Measurements from ENCODE around the gene CRB3. TPM values are rescaled to one million over a fixed set of nuclear protein-coding genes. Genes with fewer than 3 reads are reported as not detected.

CRB3 gene, protein sequence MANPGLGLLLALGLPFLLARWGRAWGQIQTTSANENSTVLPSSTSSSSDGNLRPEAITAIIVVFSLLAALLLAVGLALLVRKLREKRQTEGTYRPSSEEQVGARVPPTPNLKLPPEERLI
- total RNA-seq: not detected in 2 replicates

DNA sequence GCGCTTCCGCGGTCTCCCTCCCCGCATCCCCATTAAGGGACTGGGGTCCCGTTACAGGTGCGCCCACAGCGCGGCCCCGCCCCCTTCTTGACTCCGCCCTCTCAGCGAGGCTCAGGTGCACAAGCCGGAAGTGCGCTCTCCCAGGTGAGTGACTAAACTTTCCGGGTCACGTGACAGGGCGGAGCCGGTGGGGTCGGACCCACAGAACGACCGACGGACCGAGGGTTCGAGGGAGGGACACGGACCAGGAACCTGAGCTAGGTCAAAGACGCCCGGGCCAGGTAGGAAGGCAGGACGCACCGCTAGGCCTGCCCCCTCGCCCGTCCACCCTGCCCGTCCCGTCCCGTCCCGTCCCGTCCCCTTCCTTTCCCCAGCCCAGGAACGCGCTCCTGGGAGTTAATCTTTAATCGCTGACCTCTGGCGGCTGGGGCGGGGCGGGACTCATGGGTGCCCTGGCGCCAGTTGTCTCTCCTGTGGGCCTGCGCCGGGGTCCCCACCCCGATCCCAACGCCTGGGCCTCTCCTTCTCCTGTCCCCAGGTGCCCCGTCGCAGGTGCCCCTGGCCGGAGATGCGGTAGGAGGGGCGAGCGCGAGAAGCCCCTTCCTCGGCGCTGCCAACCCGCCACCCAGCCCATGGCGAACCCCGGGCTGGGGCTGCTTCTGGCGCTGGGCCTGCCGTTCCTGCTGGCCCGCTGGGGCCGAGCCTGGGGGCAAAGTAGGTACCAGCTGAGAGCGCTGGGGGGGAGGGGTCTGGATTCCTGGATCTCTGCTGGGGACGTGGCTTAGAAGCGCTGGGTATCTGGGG, at the start of gene CRB3:
Gene CRB3 (plus strand): TSS at position 202 of the 804 bp plus-strand sequence. CDS start 431 bp downstream, at position 633.

DNA sequence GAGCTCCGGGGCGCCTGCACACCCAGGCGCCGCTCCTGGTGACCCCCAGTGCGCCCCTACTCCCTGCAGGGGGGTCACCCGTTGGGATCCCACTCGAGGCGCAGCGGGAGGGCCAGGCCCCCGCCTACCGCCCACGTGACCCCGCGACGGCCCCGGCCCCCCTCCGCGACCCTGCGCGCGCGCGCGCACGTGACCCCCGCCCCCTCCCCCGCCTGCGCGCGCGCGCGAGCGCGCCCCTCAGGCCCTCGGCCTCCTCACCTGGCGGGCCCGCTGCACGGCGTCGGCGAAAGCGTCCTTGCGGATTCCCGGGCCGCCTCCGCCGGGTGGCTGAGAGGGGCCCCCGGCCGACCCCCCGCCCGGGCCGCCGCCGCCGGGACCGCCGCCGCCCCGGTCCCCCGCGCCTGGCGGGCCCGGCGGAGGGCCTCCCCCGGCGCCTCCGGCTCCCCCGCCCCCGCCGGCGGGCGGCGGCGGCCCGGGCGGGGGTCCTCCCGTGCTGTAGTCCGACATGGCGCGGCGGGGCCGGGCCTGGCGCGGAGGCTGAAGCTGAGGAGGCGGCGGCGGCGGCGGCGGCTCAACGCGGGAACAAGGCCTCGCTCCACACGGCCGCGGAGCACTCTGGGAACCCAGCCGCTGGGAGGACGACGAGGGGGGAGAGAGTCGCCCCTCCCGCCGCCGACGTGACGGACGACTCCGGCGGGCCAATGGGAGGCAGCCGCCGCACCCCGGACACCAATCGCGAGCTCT, 39.7 kb upstream of the CRB3 start, which contains the start of gene KHSRP:
Gene KHSRP (minus strand): TSS at position 617 of the 744 bp plus-strand sequence. CDS start 110 bp downstream, at position 507.

DNA sequence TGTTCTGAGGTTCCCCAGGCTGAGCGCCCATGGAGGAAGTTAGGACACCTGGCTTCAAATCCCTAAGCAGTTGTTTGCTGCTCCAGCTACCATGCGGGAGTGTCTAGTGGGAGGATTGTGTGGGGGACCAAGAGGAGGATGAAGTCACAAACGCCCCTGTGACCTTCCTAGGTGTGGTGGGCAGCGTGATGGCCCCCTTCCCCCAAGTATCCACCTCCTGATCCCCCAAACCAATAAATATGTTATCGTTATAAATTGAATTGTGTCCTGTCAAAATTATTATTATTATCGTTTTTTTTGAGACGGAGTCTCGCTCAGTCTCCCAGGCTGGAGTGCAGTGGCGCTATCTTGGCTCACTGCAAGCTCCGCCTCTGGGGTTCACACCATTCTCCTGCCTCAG, 30.4 kb upstream of the CRB3 start, which contains the start of gene SLC25A41:
Gene SLC25A41 (minus strand): TSS at position 101 of the 400 bp plus-strand sequence. CDS start 70 bp downstream, at position 31.

GRCh38 chr19:6459262-6460098, 4.6 kb upstream of the CRB3 start, which contains the start of gene SLC25A23:
TSS of gene SLC25A23 (minus strand) at chr19:6459792. CDS start at chr19:6459628, 164 bp downstream.

DNA sequence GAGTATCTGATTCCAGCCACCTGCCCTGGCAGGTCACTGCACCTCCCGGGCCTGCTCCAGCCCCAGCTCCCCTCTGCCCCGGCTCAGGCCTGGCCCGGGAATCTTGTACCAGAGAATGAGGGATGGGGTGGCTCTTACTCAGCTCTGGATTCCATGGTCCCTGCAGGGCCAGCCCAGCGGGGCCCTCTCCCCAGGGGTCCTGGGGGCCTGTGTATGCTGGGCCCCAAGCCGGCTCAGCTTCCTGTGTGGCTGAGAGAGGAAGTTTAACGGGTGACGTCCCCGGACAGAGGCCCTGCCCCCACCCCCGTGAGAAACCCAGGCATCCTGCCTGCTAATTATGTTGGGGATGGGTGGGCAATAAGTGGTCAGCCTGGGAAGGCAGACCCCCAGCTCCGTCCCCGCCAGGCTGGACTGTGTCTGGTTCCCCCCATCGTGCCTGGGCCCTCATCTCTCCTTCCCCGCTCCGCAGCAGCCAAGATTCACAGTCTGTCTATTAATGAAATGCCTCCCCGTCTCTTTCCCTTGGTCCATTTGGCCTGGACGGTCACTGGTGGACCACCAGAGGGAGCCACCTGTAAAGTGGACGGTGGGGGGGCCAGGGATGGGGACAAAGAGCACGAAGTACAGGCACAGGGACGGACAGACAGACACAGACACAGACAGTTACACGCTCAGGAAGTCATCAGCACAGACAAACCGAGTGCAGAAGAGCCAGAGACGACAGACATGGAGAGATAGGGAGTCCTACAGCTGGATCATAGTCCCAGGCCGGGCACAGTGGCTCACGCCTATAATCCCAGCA, 17.7 kb downstream of the CRB3 start, which contains the start of gene DENND1C:
Gene DENND1C (minus strand): TSS at position 247 of the 802 bp plus-strand sequence. CDS start 92 bp downstream, at position 155.

GRCh38 chr19:6501740-6502648, 37.9 kb downstream of the CRB3 start, which contains the start of gene TUBB4A:
TSS of gene TUBB4A (minus strand) at chr19:6502309. CDS start at chr19:6502212, 97 bp downstream.

Small RNA genes lying within 50 kb of the gene (small RNA-seq; reads per million reads assigned to genes)
- not detected for gene AC010503.2

Other genes starting within 250 kb of the CRB3 start
- 21.6 and 22.2 TPM in 2 replicates for gene MLLT1, start 184.3 kb upstream of the CRB3 start, total RNA-seq
- not detected in 2 replicates for gene ACER1, start 130.7 kb upstream of the CRB3 start, total RNA-seq
- 34.1 and 41.7 TPM in 2 replicates for gene CLPP, start 102.7 kb upstream of the CRB3 start, total RNA-seq
- gene ALKBH7, start 91.5 kb upstream of the CRB3 start, total RNA-seq: 42.0 and 54.8 TPM in 2 replicates
- 0.97 and 2.9 TPM in 2 replicates for gene PSPN, start 88.3 kb upstream of the CRB3 start, total RNA-seq
- 45.9 and 46.8 TPM in 2 replicates for gene GTF2F1, start 71.1 kb upstream of the CRB3 start, total RNA-seq
- 104 and 115 TPM in 2 replicates for gene KHSRP, start 39.5 kb upstream of the CRB3 start, total RNA-seq
- 0.12 and 0.16 TPM in 2 replicates for gene SLC25A41, start 30.5 kb upstream of the CRB3 start, total RNA-seq
- gene SLC25A23, start 4.5 kb upstream of the CRB3 start, total RNA-seq: 71.8 and 74.3 TPM in 2 replicates
- not detected in 2 replicates for gene DENND1C, start 17.5 kb downstream of the CRB3 start, total RNA-seq
- not detected in 2 replicates for gene TUBB4A, start 38.0 kb downstream of the CRB3 start, total RNA-seq
- 5.7 and 7.5 TPM in 2 replicates for gene TNFSF9, start 66.8 kb downstream of the CRB3 start, total RNA-seq
- gene CD70, start 126.9 kb downstream of the CRB3 start, total RNA-seq: not detected in 2 replicates
- not detected in 2 replicates for gene TNFSF14, start 205.9 kb downstream of the CRB3 start, total RNA-seq